ENCODE data around the gene C22orf15.
"Not testable (repeated sequence)": the region's sequence is repeated elsewhere in the genome, so short reads cannot be mapped to it uniquely, and the experiment has no call there.

C22orf15 gene

GRCh38 chr22:23762842-23763578 is at the start of gene C22orf15:
C22orf15 (plus strand) TSS chr22:23762990; CDS start chr22:23763307, 317 bp downstream.
- DNase-seq (ENCODE audit: low spot score) = no peak

DNA sequence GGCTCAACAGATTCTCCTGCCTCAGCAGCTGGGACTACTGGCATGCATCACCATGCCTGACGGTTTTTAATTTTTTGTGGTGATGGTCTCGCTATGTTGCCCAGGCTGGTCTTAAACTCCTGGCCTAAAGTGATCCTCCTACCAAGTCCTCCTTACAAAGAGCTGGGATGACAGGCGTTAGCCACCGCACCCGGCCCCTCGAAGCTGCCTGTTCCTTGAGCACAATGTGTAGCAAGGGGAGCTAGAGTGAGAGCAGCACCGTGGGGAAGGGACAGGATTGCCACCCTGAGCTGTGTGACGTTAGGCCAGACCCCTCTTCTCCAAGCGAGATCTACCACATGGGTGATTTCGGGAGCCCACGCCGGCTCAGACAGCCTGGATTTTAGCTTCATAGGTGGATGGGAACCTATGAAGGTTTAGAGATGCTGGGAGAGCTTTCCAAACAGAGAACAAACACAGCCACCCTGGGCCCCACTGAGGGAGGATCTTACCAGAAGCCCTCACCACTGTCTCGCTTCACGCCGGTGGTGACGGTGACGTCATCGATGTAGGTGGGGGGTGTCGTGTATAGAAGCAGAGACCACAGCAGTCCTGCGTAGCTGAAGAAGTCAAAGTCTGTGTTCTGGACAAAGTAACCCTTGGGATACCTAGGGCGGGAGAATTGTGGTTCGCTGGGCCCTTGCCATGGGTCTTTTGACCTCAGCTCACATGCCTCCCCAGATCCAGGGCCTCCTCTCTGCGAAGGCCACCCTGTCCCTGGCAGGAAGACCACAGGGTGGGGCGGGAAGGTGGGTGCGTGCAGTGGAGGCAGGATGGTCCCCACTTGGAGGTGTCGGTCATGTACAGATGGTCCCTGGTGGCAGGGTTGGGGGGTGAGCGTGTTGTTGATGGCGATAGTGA is 48.8 kb upstream of the C22orf15 start:
- DNase-seq (ENCODE audit: low spot score) = no peak

- no peak for DNase-seq (ENCODE audit: low spot score)
Observed at GRCh38 chr22:23714596-23715578, 47.9 kb upstream of the C22orf15 start.

- DNase-seq (ENCODE audit: low spot score) = no peak
Observed at GRCh38 chr22:23715806-23716375, 46.9 kb upstream of the C22orf15 start.

DNA sequence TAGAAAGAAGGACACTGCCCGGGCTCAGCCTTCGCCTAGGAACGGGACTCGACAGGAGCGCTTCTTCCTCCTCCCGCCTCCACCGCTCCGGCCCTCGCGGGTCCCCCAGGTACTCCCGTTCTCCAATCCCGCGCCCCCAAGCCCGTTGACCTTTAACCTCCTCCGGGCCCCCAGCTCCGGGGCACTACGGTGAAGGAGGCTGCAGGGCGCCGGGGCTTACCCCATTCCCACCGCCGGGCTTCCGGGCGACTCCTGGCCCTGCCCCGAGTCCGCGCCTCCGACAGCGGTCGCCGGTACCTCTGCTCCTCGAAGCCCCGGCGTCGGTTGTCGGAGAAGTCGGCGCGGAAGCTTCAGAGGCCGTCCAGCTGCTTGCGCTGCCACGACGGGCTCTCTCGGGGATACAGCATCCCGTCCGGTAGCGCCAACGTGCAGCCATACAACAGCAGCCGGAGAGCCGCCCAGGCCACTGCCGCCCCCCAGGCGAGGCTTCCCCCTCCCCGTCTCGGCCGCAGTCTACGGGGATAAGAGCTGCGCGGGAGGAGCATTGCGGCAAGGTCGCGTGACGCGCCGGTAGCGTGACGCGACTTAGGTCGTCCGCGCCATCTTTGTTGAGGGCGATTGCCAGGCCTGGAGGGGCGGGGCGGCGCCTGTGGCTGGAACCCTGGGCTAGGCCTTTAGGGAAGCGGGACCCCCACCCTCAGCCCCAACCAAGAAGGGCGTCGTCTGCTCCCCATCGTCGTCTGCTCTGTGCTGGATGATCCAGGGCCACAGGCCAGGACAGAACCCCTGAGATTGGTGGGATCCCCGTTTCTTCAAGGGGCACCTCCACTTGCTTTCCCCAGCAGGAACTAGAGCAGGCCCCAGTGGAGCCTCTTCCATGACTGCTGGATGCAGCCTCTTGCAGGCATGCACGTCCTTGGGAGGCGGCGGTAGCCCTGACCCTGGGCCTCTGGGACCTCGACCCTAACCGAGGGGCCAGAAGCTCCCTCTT is 45.7 kb upstream of the C22orf15 start:
- DNase-seq (ENCODE audit: low spot score) = peak; percentile 84

GRCh38 chr22:23718371-23719165 is 44.2 kb upstream of the C22orf15 start:
- peak; percentile 2 for DNase-seq (ENCODE audit: low spot score)

DNA sequence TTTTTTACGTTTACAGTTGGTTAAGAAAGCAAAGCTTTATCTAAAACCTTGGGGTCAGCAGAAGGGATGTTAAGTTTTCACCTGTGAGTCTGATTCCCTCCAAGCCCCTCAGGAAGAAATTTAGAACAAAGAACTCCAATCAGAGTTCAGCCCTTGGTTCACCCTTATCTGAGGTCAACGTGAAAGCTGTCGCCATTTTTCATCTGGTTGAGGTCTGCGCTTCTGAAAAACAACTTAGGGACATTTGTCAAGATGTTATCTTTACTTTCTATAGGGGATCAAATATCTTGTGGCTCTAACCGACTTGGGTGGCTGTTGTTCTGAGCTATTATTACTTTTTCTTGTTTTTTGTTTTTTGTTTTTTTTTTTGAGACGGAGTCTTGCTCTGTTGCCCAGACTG is 41.9 kb upstream of the C22orf15 start:
- no peak for DNase-seq (ENCODE audit: low spot score)

GRCh38 chr22:23722160-23722559 is 40.6 kb upstream of the C22orf15 start:
- DNase-seq (ENCODE audit: low spot score) = no peak

DNA sequence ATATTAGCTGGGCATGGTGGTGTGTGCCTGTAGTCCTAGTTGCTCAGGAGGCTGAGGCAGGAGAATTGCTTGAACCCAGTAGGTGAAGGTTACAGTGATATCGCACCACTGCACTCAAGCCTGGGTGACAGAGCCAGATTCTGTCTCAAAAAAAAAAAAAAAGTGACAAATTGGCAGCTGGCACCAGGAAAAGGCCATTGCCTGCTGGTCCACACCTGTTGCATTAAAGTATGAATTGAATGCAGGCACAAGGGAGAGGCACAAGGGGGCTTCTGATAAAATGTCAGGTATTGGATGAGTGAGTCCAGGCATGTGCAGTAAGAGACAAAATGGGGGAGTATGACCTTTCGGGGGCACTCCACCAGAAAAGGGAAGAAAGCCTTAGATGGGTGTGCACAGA is 40.1 kb upstream of the C22orf15 start:
- no peak for DNase-seq (ENCODE audit: low spot score)

GRCh38 chr22:23728108-23728507 is 34.7 kb upstream of the C22orf15 start:
- not testable (repeated sequence) for DNase-seq (ENCODE audit: low spot score)

- DNase-seq (ENCODE audit: low spot score) = no peak
Observed at GRCh38 chr22:23737696-23738095, 25.1 kb upstream of the C22orf15 start.

DNA sequence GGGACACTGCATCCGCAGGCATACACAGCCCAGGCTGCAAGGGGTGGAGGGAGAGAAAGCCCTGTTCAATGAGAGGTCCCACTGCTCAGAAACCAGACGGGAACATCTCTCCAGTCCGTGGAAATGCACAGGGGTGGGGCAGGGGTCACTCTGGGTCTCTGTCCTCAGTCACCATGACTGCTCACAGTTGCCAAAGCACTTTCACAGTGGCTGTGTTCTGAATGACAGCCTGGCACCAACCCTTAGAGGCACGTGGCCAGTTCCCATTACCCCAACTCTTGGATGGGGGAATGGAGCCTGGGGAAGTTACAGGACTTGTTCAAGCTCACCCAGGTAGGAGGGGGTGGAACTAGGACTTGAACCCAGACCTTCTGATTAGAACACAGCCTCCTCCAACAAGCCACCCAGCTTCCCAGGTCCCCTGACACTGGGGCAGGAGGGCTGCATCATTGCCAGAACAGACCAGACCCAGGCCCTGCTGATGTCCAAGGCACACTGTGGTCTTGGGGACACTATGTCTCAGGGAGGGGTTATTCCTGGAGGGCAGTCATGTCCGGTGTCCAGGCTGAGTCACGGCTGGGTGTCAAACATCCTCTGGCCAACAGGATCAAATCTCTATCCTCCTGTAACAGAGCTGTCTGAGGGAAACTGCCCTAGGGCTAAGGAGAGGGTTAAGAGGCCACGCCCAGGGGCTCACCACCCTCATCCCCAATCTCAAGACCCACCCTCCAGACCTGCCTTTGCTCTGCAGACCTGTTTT is 20.1 kb upstream of the C22orf15 start:
- DNase-seq (ENCODE audit: low spot score) = no peak

DNA sequence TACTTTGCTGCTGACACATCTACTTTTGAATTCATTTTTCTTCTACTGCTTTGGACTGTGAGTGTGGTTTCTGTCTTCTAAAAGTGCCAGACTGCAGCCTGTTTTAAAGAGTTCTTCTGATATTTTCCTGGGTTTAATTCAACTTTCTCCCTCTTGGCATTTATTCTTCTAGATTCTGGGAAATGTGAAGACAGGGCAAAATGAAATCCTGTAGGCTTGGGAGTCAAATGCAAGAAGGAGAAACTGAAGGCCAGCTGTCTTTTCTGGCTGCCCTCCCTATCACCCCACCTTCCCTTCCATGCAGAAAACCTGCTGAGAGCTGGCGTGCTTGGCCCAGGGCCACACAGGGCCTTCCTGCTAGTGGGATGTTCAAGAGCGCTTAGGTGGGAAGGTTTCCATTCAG is 19.5 kb upstream of the C22orf15 start:
- no peak for DNase-seq (ENCODE audit: low spot score)

GRCh38 chr22:23744001-23744400 is 18.8 kb upstream of the C22orf15 start:
- no peak for DNase-seq (ENCODE audit: low spot score)

DNA sequence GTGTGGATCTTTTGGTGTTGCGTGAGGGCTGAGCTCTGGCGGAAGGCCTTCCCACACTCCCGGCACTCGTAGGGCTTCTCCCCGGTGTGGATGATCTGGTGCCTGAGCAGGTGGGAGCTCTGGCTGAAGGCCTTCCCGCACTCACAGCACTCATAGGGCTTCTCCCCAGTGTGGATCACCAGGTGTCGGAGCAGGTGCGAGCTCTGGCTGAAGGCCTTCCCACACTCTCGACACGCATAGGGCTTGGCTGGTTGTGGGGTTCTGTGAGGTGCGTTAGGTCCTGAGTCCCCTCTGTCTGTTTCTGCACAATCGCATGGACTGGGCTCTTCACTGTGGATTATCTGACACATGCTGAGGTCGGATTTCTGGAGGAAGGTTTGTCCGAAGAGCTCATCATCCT is 18.3 kb upstream of the C22orf15 start:
- DNase-seq (ENCODE audit: low spot score) = no peak

DNA sequence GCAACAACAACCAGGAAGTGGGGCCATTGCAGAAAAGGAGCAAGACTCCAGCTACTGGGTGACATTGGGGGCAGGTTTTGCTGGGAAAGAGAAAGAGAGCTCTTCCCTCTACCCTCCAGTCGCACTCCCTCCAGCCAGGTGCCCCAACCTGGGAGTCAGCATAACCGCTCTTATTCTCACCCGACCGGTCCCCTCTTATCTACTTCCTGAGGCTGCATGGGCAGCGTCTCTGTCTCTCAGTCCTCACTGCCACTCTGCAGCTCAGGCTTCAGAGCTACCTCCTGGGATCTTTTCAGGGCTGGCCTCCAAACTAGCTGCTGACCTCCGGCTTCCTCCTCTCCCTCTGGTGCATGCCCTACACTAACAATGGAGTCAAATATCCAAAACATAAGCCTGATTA is 17.0 kb upstream of the C22orf15 start:
- no peak for DNase-seq (ENCODE audit: low spot score)

- no peak for DNase-seq (ENCODE audit: low spot score)
Observed at GRCh38 chr22:23749841-23750301, 12.9 kb upstream of the C22orf15 start.

DNA sequence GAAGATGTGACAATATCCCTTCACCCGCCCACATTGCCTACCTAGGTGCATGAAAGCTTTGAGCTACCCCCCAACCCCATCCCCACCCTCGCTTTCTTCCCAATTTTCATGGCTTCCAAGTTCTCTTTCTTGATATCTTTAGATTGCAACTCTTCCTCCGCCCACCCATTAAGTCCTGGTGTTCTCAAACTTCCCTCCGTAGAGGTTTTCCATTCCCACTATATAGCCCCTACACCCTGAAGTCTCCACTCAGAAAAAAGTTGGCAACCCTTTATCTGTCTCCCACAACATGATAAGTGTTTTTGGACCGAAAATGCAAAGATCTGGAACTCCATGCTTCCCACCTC is 12.4 kb upstream of the C22orf15 start:
- DNase-seq (ENCODE audit: low spot score) = no peak

Measured in LoVo (cell line).